DOHH2 (cell line): ENCODE results near the gene MS4A15.

ENCODE experiments used
- EZH2phosphoT487 ChIP-seq: fragments of 200-600 bp; sonication (generic); IDR thresholded peaks from 2 replicates; pipeline ENCODE4 v1.6.1; 2017; ENCODE audit warnings: borderline replicate concordance, mild to moderate bottlenecking, antibody characterized with exemption, low read length, moderate library complexity, mixed read lengths
- TF ChIP-seq, protein P1 (sequence below): fragments of 200-600 bp; sonication (generic); IDR thresholded peaks from one replicate; pipeline ENCODE4 v1.5.1; 2014; ENCODE audit warnings: antibody characterized with exemption, mild to moderate bottlenecking, low read depth, low read length; ENCODE audit not compliant: poor library complexity, severe bottlenecking

DNA sequence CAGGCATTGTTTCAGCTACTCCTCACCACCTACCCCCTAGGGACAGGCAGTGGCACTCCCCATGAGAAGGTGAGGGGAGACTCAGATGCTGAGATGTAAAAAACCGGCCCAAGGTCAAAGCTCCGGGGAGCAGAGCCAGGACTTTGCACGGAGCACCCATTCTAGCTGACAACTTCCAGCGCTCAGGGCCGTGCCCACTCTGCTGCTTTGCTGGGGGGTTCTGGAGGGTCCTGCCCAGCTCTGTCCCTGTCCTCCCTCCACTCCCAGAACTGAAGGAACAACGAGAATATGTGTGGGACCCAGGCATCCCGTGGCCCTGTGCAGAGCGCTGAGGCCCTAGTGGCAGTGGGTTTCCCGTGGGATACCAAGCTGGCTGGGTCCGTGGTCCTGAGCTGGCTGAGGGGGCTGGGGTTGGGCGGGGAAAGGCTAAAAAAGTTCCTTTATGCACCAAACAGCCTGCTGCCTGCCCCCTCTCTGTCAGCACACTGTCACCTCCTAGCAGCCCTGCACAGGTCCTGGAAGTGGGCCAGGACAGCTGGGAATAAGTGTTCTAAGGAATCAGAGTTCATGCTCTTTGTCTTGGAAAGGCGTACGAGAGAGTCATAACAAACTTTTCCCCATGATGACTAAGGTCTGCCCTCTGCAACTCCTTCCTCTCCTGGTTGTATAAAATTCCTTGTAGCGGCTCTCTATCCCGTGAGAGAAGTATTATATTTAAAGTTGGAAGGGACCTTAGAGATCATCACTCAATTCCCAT, 30.3 kb downstream of the MS4A15 start:
- TF ChIP-seq, protein P1, sequence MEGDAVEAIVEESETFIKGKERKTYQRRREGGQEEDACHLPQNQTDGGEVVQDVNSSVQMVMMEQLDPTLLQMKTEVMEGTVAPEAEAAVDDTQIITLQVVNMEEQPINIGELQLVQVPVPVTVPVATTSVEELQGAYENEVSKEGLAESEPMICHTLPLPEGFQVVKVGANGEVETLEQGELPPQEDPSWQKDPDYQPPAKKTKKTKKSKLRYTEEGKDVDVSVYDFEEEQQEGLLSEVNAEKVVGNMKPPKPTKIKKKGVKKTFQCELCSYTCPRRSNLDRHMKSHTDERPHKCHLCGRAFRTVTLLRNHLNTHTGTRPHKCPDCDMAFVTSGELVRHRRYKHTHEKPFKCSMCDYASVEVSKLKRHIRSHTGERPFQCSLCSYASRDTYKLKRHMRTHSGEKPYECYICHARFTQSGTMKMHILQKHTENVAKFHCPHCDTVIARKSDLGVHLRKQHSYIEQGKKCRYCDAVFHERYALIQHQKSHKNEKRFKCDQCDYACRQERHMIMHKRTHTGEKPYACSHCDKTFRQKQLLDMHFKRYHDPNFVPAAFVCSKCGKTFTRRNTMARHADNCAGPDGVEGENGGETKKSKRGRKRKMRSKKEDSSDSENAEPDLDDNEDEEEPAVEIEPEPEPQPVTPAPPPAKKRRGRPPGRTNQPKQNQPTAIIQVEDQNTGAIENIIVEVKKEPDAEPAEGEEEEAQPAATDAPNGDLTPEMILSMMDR: no peak
- no peak for TF ChIP-seq EZH2phosphoT487
